K562 (cell line): Measurements from ENCODE around the gene NRAP. TPM values are rescaled to one million over a fixed set of nuclear protein-coding genes. Genes with fewer than 3 reads are reported as not detected.

Experiments
- ATAC-seq: fragments of 200-7000 bp; cut with Tn5 transposase; 3 replicates; pipeline ENCODE4 v1.9.1; 2020; ENCODE audit warnings: moderate library complexity
- BruUV-seq: library from RNA; stranded (reverse); fragments of 400-500 nt; replicated peaks from 2 replicates; lab custom pipeline; 2021; lab: Mats Ljungman, UMichigan
- CTCF ChIA-PET: fragments of 300-600 bp; formaldehyde crosslinking; extraction: SDS; loops from one replicate; lab custom pipeline; 2021; ENCODE audit warnings: low intra/inter-chr PET ratio; lab: Yijun Ruan, JAX
- POLR2A ChIA-PET: fragments of 300-600, 350-650 bp; sonication (Branson Sonifier 250); formaldehyde crosslinking; extraction: SDS; loops from one replicate; lab custom pipeline; 2021; ENCODE audit warnings: antibody characterized with exemption, inconsistent platforms; lab: Yijun Ruan, JAX
- DNase-seq, 4 experiments: peaks; one replicate each; pipeline versions ENCODE4 v3.0.0 to v3.0.0-alpha.2; 2011 to 2018; ENCODE audit warnings: low spot score in 3 of 4, mixed read lengths in 3 of 4; ENCODE audit errors: extremely low read depth in 1 of 4
- FAIRE-seq: peaks from 2 replicates; lab custom pipeline; 2011; peaks lifted over from hg19 to GRCh38; lab: Jason Lieb, UNC
- H2AFZ ChIP-seq: 2 replicates; pipeline ENCODE4 v1.6.0; 2011; ENCODE audit warnings: low read depth, low read length, control low read depth, inconsistent platforms
- H3K27ac ChIP-seq: fragments of 200-600 bp; 3 replicates; pipeline ENCODE4 v1.8.0; 2011; ENCODE audit warnings: low read depth, mild to moderate bottlenecking, control low read depth, inconsistent platforms, low read length, moderate library complexity, mixed read lengths; ENCODE audit errors: extremely low read depth
- H3K27me3 ChIP-seq, 2 experiments: fragments of 300-600 bp in 1 of 2; 2 replicates in 1 of 2; 3 replicates in 1 of 2; pipeline versions ENCODE4 v1.6.0 to v1.8.0; 2011; ENCODE audit warnings: inconsistent platforms in 2 of 2, low read length in 2 of 2, mild to moderate bottlenecking in 1 of 2, mixed read lengths in 1 of 2, moderate library complexity in 1 of 2; ENCODE audit not compliant: control insufficient read depth in 2 of 2, insufficient read depth in 2 of 2
- H3K36me3 ChIP-seq: fragments of 300-600 bp; 3 replicates; pipeline ENCODE4 v1.8.0; 2011; ENCODE audit warnings: mild to moderate bottlenecking, low read length, inconsistent platforms; ENCODE audit not compliant: control insufficient read depth, insufficient read depth
- H3K4me1 ChIP-seq, 2 experiments: fragments of 200-600 bp in 1 of 2; replicated peaks in 1 of 2; 2 replicates in 1 of 2; 3 replicates in 1 of 2; pipeline versions ENCODE4 v1.5.1 to v1.8.0; 2011; ENCODE audit warnings: inconsistent platforms in 2 of 2, low read length in 2 of 2, mild to moderate bottlenecking in 1 of 2, mixed read lengths in 1 of 2, moderate library complexity in 1 of 2; ENCODE audit not compliant: control insufficient read depth in 2 of 2, insufficient read depth in 2 of 2
- H3K4me2 ChIP-seq: 2 replicates; pipeline ENCODE4 v1.6.1; 2011; ENCODE audit warnings: low read length, control low read depth, inconsistent platforms, mixed read lengths; ENCODE audit not compliant: insufficient read depth
- H3K4me3 ChIP-seq: fragments of 200-600 bp; sonication (generic), shearing (Covaris generic); 2 replicates; pipeline ENCODE4 v1.5.1; 2016; ENCODE audit warnings: control low read depth, inconsistent platforms
- H3K79me2 ChIP-seq: fragments of 200-600 bp; 3 replicates; pipeline ENCODE4 v1.8.0; 2011; ENCODE audit warnings: low read length, inconsistent platforms; ENCODE audit not compliant: control insufficient read depth, insufficient read depth
- H3K9ac ChIP-seq, 2 experiments: 2 replicates each; pipeline versions ENCODE4 v1.6.0 to v1.6.1; 2011; ENCODE audit warnings: low read depth in 2 of 2, low read length in 2 of 2, control low read depth in 1 of 2, inconsistent platforms in 1 of 2, mild to moderate bottlenecking in 1 of 2, mixed read lengths in 1 of 2; ENCODE audit not compliant: insufficient read depth in 1 of 2
- H3K9me1 ChIP-seq: one replicate; pipeline ENCODE4 v1.6.0; 2011; ENCODE audit warnings: inconsistent platforms, mild to moderate bottlenecking, low read length, moderate library complexity; ENCODE audit not compliant: control insufficient read depth, insufficient read depth
- H3K9me3 ChIP-seq: replicated peaks from 2 replicates; pipeline ENCODE4 v1.5.1; 2011; ENCODE audit warnings: low read depth, low read length, inconsistent platforms; ENCODE audit not compliant: control insufficient read depth, insufficient read depth
- H4K20me1 ChIP-seq: replicated peaks from 2 replicates; pipeline ENCODE4 v1.6.1; 2011; ENCODE audit warnings: low read length, inconsistent platforms, mixed read lengths; ENCODE audit not compliant: control insufficient read depth, insufficient read depth
- ARID1B ChIP-seq: fragments of 450-650 bp; IDR thresholded peaks from 2 replicates; pipeline ENCODE4 v1.6.1; 2016; ENCODE audit warnings: antibody characterized with exemption, mild to moderate bottlenecking, inconsistent platforms
- BMI1 ChIP-seq: fragments of 150-350 bp; IDR thresholded peaks from 2 replicates; pipeline ENCODE4 v1.6.1; 2014; ENCODE audit warnings: low read length
- CBX2 ChIP-seq: fragments of 200-600 bp; sonication (generic); IDR thresholded peaks from one replicate; pipeline ENCODE4 v1.6.1; 2012; ENCODE audit warnings: mild to moderate bottlenecking, low read length, inconsistent platforms; ENCODE audit not compliant: insufficient read depth, poor library complexity, severe bottlenecking
- CREB3L1 ChIP-seq: fragments of 450-650 bp; IDR thresholded peaks from 2 replicates; pipeline ENCODE4 v1.6.1; 2014; ENCODE audit warnings: low read depth, mild to moderate bottlenecking, moderate library complexity, borderline replicate concordance
- ELK1 ChIP-seq: sonication (generic); formaldehyde crosslinking; IDR thresholded peaks from 2 replicates; pipeline ENCODE4 v1.8.1; 2022; ENCODE audit warnings: missing genetic modification reagents
- HIVEP1 ChIP-seq: fragments of 250-450 bp; sonication (Bioruptor Pico); IDR thresholded peaks from 2 replicates; pipeline ENCODE4 v1.4.0; 2020; ENCODE audit warnings: mild to moderate bottlenecking
- HNRNPH1 ChIP-seq: fragments of 200-400 bp; formaldehyde crosslinking; optimal IDR thresholded peaks from 2 replicates; pipeline ENCODE3; 2017; ENCODE audit warnings: low read depth, mild to moderate bottlenecking, low read length, moderate library complexity
- KHSRP ChIP-seq: fragments of 450-650 bp; IDR thresholded peaks from 2 replicates; pipeline ENCODE4 v1.6.1; 2017
- POLR2AphosphoS5 ChIP-seq: IDR thresholded peaks from 2 replicates; pipeline ENCODE4 v1.6.1; 2011; ENCODE audit warnings: mild to moderate bottlenecking, low read depth, low read length, moderate library complexity; ENCODE audit not compliant: control insufficient read depth, insufficient read depth
- YBX1 ChIP-seq: fragments of 450-650 bp; IDR thresholded peaks from 2 replicates; pipeline ENCODE4 v1.7.1; 2016; ENCODE audit warnings: mild to moderate bottlenecking
- ZNF133 ChIP-seq: fragments of 250-450 bp; sonication (Bioruptor Pico); IDR thresholded peaks from 2 replicates; pipeline ENCODE4 v1.4.0; 2020; ENCODE audit warnings: mild to moderate bottlenecking
- ZNF695 ChIP-seq: fragments of 450-650 bp; formaldehyde crosslinking; IDR thresholded peaks from 2 replicates; pipeline ENCODE4 v1.4.0; 2020; ENCODE audit warnings: mild to moderate bottlenecking, moderate library complexity
- ZSCAN32 ChIP-seq: fragments of 450-650 bp; formaldehyde crosslinking; IDR thresholded peaks from 2 replicates; pipeline ENCODE4 v1.4.0; 2020; ENCODE audit warnings: mild to moderate bottlenecking, moderate library complexity
- WGBS: fragments of 100-300 bp; shearing (Covaris generic); methylation state at CpG from one replicate; pipeline ENCODE4 v1.1.6; 2016; ENCODE audit warnings: low coverage, mixed read lengths; ENCODE audit not compliant: insufficient coverage; ENCODE audit errors: missing lambda C conversion rate; 5-methylcytosine and 5-hydroxymethylcytosine counted together
- in situ Hi-C: fragments of 300-500 bp; cut with MboI; formaldehyde crosslinking; loops from 4 replicates; pipeline ENCODE4 v1.15.0; 2018; ENCODE audit warnings: inconsistent platforms, mixed read lengths
- intact Hi-C: fragments of 100-400 bp; cut with micrococcal nuclease; formaldehyde crosslinking; loops from 2 replicates; pipeline ENCODE4 v1.14.2; 2022
- polyA plus RNA-seq, 8 experiments: library from polyadenylated mRNA; depleted of rRNA in 4 of 8; stranded (reverse) in 5 of 8; unstranded in 3 of 8; fragments of >200 nt; fragmentation: Nextera tagmentation in 2 of 8; fragmentation: Illumina TruSeq in 1 of 8; extraction: Ambion mirVana in 2 of 8; extraction: Trizol in 1 of 8; gene quantifications; 2 replicates each; pipeline versions ENCODE4 v1.2.1 to v1.2.3, GENCODE V29; 2011 to 2014; ENCODE audit warnings: inconsistent platforms in 1 of 8, missing spikeins in 1 of 8
- total RNA-seq, 7 experiments: library from RNA; depleted of rRNA in 6 of 7; stranded (reverse); fragments of >200 nt in 6 of 7; fragmentation: Illumina TruSeq in 2 of 7; extraction: Trizol in 2 of 7; gene quantifications; 2 replicates each; pipeline versions ENCODE4 v1.2.1 to v1.2.3, GENCODE V29; 2011 to 2021; ENCODE audit warnings: low replicate concordance in 1 of 7
- TF ChIP-seq, protein P1 (sequence below): fragments of 450-650 bp; formaldehyde crosslinking; IDR thresholded peaks from 2 replicates; pipeline ENCODE4 v1.4.0; 2020; ENCODE audit warnings: mild to moderate bottlenecking, mixed read lengths
- TF ChIP-seq, protein P2 (sequence below): IDR thresholded peaks from 3 replicates; pipeline ENCODE4 v1.6.1; 2011; ENCODE audit warnings: borderline replicate concordance, mild to moderate bottlenecking; ENCODE audit not compliant: insufficient read length, insufficient read depth
- TF ChIP-seq, protein P3 (sequence below): fragments of 450-650 bp; IDR thresholded peaks from 2 replicates; pipeline ENCODE4 v1.6.1; 2016; ENCODE audit warnings: low read depth, mild to moderate bottlenecking, moderate library complexity

Gene NRAP
- total and polyA plus RNA-seq, 9 of the 15 experiments (the other 6 are each of a cell fraction or from before 2014, with no cell fraction given), result not detected

- TF ChIP-seq HIVEP1 (CRISPR knock-in tag), result no peak
- no peak for TF ChIP-seq ARID1B
- TF ChIP-seq BMI1, result no peak
- TF ChIP-seq ZSCAN32 (CRISPR knock-in tag), result no peak
- TF ChIP-seq YBX1, result no peak
Observed at GRCh38 chr10:113605268-113605978, 58.4 kb downstream of the NRAP start (continued).

DNA sequence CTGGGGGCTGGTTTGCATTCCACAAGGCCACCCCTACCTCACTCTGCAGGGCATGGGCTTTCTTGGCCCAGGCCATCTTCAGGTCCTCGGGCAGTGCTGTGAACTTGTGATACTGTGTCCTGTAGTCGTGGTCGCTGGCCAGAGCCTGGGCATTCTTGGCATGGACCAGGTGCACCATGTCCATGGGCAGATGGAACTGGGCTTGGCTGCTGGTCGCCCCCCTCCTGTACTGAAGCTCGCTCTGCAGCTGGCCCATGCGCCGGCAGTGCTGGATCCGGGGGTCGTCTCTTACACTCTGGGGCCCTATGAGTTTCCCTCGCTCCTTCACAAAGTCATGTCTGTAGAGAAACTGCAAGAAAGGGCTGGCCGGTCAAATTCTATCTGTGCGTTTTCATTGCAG is 59.3 kb downstream of the NRAP start:
- no peaks in the 10 kb centered on the region for H4K20me1 ChIP-seq
- intact Hi-C loops, result no loop called here
- no peak for ATAC-seq
- POLR2A ChIA-PET, result no interaction called here
- no peak overlapping the region for H2AFZ ChIP-seq
- in situ Hi-C loops, result no loop called here
- no peaks in the 10 kb centered on the region for H3K79me2 ChIP-seq
- DNase-seq, result no peak
- FAIRE-seq, result no peak
- H3K9me3 ChIP-seq, result no peaks in the 10 kb centered on the region
- H3K4me1 ChIP-seq, result no peaks in the 10 kb centered on the region
- H3K9ac ChIP-seq, result no peak overlapping the region
- H3K27ac ChIP-seq, result no peak overlapping the region
- WGBS, result 0% methylated on average over 3 of the region's 12 CpGs
- H3K4me3 ChIP-seq, result no peak overlapping the region
- peaks cover 0 to 17% of the 10 kb centered on the region in 2 experiments; a peak in 2 of 5 replicates for H3K27me3 ChIP-seq
- H3K9me1 ChIP-seq, result no peaks in the 10 kb centered on the region
- CTCF ChIA-PET, result no interaction called here
- no peak overlapping the region for H3K4me2 ChIP-seq
- H3K36me3 ChIP-seq, result no peaks in the 10 kb centered on the region
- no TSS peak for BruUV-seq
- TF ChIP-seq CREB3L1 (no peak), ELK1 (no peak), HNRNPH1 (no peak), POLR2AphosphoS5 (no peak), CBX2 (no peak), ZNF695 (CRISPR knock-in tag) (no peak), KHSRP (no peak), ZNF133 (CRISPR knock-in tag) (no peak)
- TF ChIP-seq, protein P1, sequence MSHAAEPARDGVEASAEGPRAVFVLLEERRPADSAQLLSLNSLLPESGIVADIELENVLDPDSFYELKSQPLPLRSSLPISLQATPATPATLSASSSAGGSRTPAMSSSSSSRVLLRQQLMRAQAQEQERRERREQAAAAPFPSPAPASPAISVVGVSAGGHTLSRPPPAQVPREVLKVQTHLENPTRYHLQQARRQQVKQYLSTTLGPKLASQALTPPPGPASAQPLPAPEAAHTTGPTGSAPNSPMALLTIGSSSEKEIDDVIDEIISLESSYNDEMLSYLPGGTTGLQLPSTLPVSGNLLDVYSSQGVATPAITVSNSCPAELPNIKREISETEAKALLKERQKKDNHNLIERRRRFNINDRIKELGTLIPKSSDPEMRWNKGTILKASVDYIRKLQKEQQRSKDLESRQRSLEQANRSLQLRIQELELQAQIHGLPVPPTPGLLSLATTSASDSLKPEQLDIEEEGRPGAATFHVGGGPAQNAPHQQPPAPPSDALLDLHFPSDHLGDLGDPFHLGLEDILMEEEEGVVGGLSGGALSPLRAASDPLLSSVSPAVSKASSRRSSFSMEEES, result no peak
- TF ChIP-seq, protein P2, sequence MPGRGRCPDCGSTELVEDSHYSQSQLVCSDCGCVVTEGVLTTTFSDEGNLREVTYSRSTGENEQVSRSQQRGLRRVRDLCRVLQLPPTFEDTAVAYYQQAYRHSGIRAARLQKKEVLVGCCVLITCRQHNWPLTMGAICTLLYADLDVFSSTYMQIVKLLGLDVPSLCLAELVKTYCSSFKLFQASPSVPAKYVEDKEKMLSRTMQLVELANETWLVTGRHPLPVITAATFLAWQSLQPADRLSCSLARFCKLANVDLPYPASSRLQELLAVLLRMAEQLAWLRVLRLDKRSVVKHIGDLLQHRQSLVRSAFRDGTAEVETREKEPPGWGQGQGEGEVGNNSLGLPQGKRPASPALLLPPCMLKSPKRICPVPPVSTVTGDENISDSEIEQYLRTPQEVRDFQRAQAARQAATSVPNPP, result no peak
- TF ChIP-seq, protein P3, sequence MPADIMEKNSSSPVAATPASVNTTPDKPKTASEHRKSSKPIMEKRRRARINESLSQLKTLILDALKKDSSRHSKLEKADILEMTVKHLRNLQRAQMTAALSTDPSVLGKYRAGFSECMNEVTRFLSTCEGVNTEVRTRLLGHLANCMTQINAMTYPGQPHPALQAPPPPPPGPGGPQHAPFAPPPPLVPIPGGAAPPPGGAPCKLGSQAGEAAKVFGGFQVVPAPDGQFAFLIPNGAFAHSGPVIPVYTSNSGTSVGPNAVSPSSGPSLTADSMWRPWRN, result no peak
